Peyer's patch (tissue), 4 donors: ENCODE data around the gene ACSL5. TPM values are rescaled to one million over a fixed set of nuclear protein-coding genes. Genes with fewer than 3 reads are reported as not detected.
A peak's percentile ranks its signal among the peaks of the same experiment; 100 is the strongest.

Experiments
- DNase-seq, 3 donors: peaks; one replicate each; pipeline ENCODE4 v3.0.0-alpha.2; 2017 to 2019
- H3K27ac ChIP-seq, 4 donors: fragments of 200-600 bp; sonication (generic); one replicate each; pipeline ENCODE4 v1.5.1; 2016 to 2019
- H3K27me3 ChIP-seq, 2 donors: fragments of 200-600 bp; sonication (generic); one replicate each; pipeline ENCODE4 v1.5.1; 2019
- H3K36me3 ChIP-seq, 3 donors: fragments of 200-600 bp; sonication (generic); one replicate each; pipeline ENCODE4 v1.5.1; 2016 to 2019
- H3K4me1 ChIP-seq, 4 donors: fragments of 200-600 bp; sonication (generic); one replicate each; pipeline ENCODE4 v1.5.1; 2016 to 2019
- H3K4me3 ChIP-seq, 4 donors: fragments of 200-600 bp; sonication (generic); 1 replicate in 3 of 4; 2 replicates in 1 of 4; pipeline ENCODE4 v1.5.1; 2016 to 2019; ENCODE audit warnings: mild to moderate bottlenecking in 1 of 4
- H3K9me3 ChIP-seq, 4 donors: fragments of 200-600 bp; sonication (generic); one replicate each; pipeline ENCODE4 v1.5.1; 2016 to 2019; ENCODE audit warnings: mild to moderate bottlenecking in 1 of 4
- CTCF ChIP-seq, 6 experiments: fragments of 450-650 bp in 4 of 6; fragments of 200-600 bp in 2 of 6; sonication (generic) in 1 of 6; IDR thresholded peaks; one replicate each; pipeline ENCODE4 v1.5.1; 2017 to 2019; ENCODE audit warnings: antibody characterized with exemption in 6 of 6, mild to moderate bottlenecking in 3 of 6, moderate library complexity in 1 of 6
- POLR2A ChIP-seq, 2 donors: fragments of 450-650 bp; IDR thresholded peaks; one replicate each; pipeline ENCODE4 v1.5.1; 2017; ENCODE audit warnings: antibody characterized with exemption in 2 of 2, mild to moderate bottlenecking in 2 of 2, moderate library complexity in 2 of 2
- total RNA-seq, 4 donors: library from RNA; depleted of rRNA; stranded (reverse); fragments of >200 nt; gene quantifications; one replicate each; pipeline ENCODE4 v1.1.0, GENCODE V29; 2016

ACSL5 gene
- total RNA-seq, 4 donors from 2014 or later = 133 to 1,137 (median 595) TPM

- Histone ChIP-seq H3K9me3 (no peaks in the 10 kb centered on the region), H3K36me3 (peaks cover 0 to 9% (median 0%) of the 10 kb centered on the region in 3 donors), H3K27ac (peak overlapping the region; percentile 80 to 93 (median 86)), H3K4me1 (peaks cover 0 to 25% (median 4%) of the 10 kb centered on the region in 4 donors), H3K4me3 (peak overlapping the region; percentile 77 to 96 (median 90)), H3K27me3 (no peaks in the 10 kb centered on the region)
- no peak for DNase-seq
- TF ChIP-seq POLR2A (IDR thresholded peaks at IDR 0.05) (no peak), CTCF (IDR thresholded peaks at IDR 0.05) (no peak)
Observed at GRCh38 chr10:112447620-112447928, 73.7 kb downstream of the ACSL5 start.

GRCh38 chr10:112448888-112449287 lies 75.0 kb downstream of the ACSL5 start:
- DNase-seq = no peak
- H3K4me3 ChIP-seq = no peak overlapping the region
- H3K36me3 ChIP-seq = peaks cover 0 to 9% (median 0%) of the 10 kb centered on the region in 3 donors
- H3K27me3 ChIP-seq = no peaks in the 10 kb centered on the region
- H3K27ac ChIP-seq = no peak overlapping the region
- no peak for TF ChIP-seq POLR2A (IDR thresholded peaks at IDR 0.05)
- no peak for TF ChIP-seq CTCF (IDR thresholded peaks at IDR 0.05)
- peaks cover 0 to 25% (median 4%) of the 10 kb centered on the region in 4 donors for H3K4me1 ChIP-seq
- H3K9me3 ChIP-seq = no peaks in the 10 kb centered on the region

GRCh38 chr10:112454910-112455779 lies 81.2 kb downstream of the ACSL5 start:
- H3K36me3 ChIP-seq = no peaks in the 10 kb centered on the region
- H3K9me3 ChIP-seq = no peaks in the 10 kb centered on the region
- no peaks in the 10 kb centered on the region for H3K27me3 ChIP-seq
- H3K4me1 ChIP-seq = no peaks in the 10 kb centered on the region
- no peak for DNase-seq
- TF ChIP-seq POLR2A (IDR thresholded peaks at IDR 0.05) (no peak), CTCF (IDR thresholded peaks at IDR 0.05) (no peak)
- H3K4me3 ChIP-seq = no peak overlapping the region
- H3K27ac ChIP-seq = no peak overlapping the region

- Histone ChIP-seq H3K4me1 (no peaks in the 10 kb centered on the region), H3K9me3 (no peaks in the 10 kb centered on the region), H3K36me3 (peaks cover 0 to 7% (median 0%) of the 10 kb centered on the region in 3 donors), H3K27me3 (no peaks in the 10 kb centered on the region), H3K4me3 (no peak overlapping the region), H3K27ac (no peak overlapping the region)
- TF ChIP-seq CTCF (IDR thresholded peaks at IDR 0.05) (no peak), POLR2A (IDR thresholded peaks at IDR 0.05) (no peak)
- DNase-seq = no peak
Observed at GRCh38 chr10:112456533-112456932, 82.6 kb downstream of the ACSL5 start.

GRCh38 chr10:112460366-112460765 lies 86.5 kb downstream of the ACSL5 start:
- H3K27me3 ChIP-seq = no peaks in the 10 kb centered on the region
- TF ChIP-seq POLR2A (IDR thresholded peaks at IDR 0.05) (no peak), CTCF (IDR thresholded peaks at IDR 0.05) (no peak)
- H3K4me1 ChIP-seq = no peaks in the 10 kb centered on the region
- no peaks in the 10 kb centered on the region for H3K9me3 ChIP-seq
- peaks cover 0 to 24% (median 0%) of the 10 kb centered on the region in 3 donors for H3K36me3 ChIP-seq
- H3K27ac ChIP-seq = no peak overlapping the region
- DNase-seq = no peak
- H3K4me3 ChIP-seq = no peak overlapping the region
